Fibroblast of lung (primary cell): ENCODE measurements around the gene TAS2R42.

Experiments
- EZH2 ChIP-seq: IDR thresholded peaks from 2 replicates; pipeline ENCODE4 v1.5.1; 2012; ENCODE audit warnings: low read length, control low read depth, mild to moderate bottlenecking; ENCODE audit errors: missing control alignments
- TF ChIP-seq, protein P1 (sequence below), 2 donors: IDR thresholded peaks in 1 of 2; conservative IDR thresholded peaks in 1 of 2; 1 replicate in 1 of 2; 2 replicates in 1 of 2; pipeline ENCODE4 v1.5.1; 2011 to 2012; ENCODE audit warnings: low read length in 2 of 2, control low read depth in 1 of 2, inconsistent platforms in 1 of 2, low read depth in 1 of 2, mild to moderate bottlenecking in 1 of 2

DNA sequence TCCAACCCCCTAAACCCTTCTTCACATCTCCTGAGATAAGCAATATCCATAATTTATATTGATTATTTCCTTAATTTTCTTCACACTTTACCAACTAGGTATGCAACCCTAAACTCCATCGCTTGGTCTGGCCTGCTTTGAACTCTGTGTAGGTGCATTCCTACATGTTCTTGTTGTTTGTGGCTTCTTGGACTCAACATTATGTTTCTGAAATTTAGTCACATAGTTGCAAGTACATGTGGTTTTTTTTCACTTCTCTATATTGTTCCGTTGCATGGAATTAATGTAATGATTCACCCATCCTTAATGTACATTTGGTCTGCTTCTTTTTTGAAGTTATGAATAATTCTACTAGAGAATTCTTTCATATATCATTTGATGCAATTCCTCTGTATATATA lies 50.7 kb downstream of the TAS2R42 start:
- TF ChIP-seq, protein P1, sequence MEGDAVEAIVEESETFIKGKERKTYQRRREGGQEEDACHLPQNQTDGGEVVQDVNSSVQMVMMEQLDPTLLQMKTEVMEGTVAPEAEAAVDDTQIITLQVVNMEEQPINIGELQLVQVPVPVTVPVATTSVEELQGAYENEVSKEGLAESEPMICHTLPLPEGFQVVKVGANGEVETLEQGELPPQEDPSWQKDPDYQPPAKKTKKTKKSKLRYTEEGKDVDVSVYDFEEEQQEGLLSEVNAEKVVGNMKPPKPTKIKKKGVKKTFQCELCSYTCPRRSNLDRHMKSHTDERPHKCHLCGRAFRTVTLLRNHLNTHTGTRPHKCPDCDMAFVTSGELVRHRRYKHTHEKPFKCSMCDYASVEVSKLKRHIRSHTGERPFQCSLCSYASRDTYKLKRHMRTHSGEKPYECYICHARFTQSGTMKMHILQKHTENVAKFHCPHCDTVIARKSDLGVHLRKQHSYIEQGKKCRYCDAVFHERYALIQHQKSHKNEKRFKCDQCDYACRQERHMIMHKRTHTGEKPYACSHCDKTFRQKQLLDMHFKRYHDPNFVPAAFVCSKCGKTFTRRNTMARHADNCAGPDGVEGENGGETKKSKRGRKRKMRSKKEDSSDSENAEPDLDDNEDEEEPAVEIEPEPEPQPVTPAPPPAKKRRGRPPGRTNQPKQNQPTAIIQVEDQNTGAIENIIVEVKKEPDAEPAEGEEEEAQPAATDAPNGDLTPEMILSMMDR (conservative IDR thresholded peaks at IDR 0.05 in 1 of 2, IDR thresholded peaks at IDR 0.05 in 1 of 2; ENCODE audit: low read depth in 1 of 2, low read length in 2 of 2): no peak
- no peak for TF ChIP-seq EZH2
